Measurements from ENCODE around the gene PLCL1.
"Not testable (repeated sequence)": the region's sequence is repeated elsewhere in the genome, so short reads cannot be mapped to it uniquely, and the experiment has no call there.

Gene PLCL1

DNA sequence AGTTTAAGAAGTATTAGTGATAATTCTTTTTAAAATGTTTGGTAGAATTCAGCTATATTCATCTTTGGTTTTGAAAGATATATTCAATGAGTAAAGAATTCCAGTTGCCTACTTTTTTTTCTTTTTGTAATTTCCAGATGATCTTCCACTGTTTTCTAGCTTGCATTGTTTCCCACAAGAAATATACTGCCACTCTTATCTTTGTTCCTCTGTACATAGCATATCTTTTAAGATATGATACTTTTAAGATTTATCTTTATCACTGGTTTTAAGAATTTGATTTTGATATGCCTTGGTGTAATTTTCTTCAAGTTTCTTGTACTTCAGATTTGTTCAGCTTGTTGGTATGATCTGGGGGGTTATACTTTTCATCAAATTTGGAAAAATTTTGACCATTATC is 374.4 kb downstream of the PLCL1 start:
- no peak for DNase-seq (ENCODE audit: low read depth)

DNA sequence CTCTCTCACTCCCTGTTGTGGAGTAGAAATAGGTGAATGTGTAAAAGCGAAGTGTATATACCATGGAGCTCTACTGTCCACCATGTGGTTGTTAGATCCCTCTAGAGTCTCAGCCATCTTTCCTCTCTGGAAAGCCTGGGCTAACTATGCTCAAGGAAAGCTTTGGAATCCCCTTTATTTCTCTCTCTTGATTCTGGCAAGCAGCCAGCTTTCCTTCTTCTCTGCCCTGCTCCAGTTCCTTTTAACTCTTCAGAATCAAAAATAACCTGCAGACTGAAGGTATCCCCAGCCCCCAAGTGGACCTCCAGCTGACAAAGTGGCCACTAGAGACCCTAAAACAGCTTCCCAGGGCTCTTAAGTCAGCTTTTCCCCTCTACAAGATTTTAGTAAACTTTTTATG is 381.9 kb downstream of the PLCL1 start:
- no peak for DNase-seq (ENCODE audit: low read depth)

DNA sequence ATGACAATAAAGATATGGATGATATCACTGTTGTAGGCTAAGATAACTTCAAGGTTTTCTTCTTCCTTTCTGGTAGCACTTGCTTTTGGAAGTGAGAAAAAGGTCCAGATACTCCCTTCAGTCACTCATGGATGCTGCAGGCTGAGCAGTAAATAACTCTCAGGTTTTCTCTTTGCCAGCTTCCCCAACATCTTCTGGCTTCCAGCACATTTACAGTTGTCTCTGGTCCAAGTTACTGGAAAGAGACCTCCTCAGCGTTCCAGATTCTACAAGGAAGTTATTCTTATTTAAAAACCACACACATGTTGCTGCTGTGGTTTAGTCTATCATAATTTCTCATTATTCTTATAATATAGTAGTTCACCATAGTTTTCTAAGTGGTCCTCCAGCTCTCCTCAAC is 383.4 kb downstream of the PLCL1 start:
- no peak for DNase-seq (ENCODE audit: low read depth)

- DNase-seq (ENCODE audit: low read depth) = no peak
These were observed 384.6 kb downstream of the PLCL1 start for GRCh38 chr2:198188982-198189381.

GRCh38 chr2:198191651-198192050 is 387.3 kb downstream of the PLCL1 start:
- no peak for DNase-seq (ENCODE audit: low read depth)

- not testable (repeated sequence) for DNase-seq (ENCODE audit: low read depth)
These were observed 392.2 kb downstream of the PLCL1 start for GRCh38 chr2:198196556-198196955.

Measured in stromal cell of bone marrow (primary cell).